GM18519 (cell line): ENCODE results near the gene PPP2R2C.

Experiments used
- ATAC-seq: cut with Tn5 transposase; IDR thresholded peaks from one replicate; pipeline ENCODE4 v1.9.1; 2021; ENCODE audit warnings: mild to moderate bottlenecking, moderate library complexity; ENCODE audit not compliant: unreplicated experiment, low FRiP score

The PPP2R2C gene

DNA sequence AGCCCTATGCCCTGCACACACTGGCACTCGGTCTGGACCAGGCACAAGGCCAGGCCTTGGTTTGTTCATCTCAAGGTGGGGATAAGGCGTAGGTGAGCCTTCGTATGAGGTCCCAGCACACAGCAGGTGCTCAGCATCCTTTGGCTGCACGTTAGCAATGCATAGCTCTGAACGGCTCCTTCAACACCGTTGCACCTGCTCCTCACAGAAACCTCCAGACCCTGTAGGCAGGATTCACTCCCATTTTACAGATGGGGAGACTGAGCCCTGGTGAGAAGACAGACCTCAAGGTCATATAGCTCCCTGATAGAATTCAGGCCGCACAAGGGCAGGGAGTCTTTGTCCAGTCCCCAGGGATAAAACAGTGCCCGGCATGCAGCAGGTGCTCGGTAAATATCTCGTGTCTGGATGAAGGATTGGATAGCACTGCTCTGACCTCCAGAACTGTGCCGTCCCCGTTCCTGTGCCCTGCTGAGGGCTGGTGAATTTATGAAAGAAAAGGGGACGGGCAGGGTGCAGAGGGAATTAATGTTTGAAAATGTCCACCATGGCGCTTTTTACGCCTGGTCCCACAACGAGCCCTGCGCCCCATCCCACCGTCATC, 2.4 kb downstream of the PPP2R2C start:
- no peak for ATAC-seq

- ATAC-seq, result no peak
Observed at GRCh38 chr4:6469144-6469543, 3.3 kb downstream of the PPP2R2C start.

GRCh38 chr4:6468376-6468775, 4.0 kb downstream of the PPP2R2C start:
- ATAC-seq, result no peak

GRCh38 chr4:6467600-6467999, 4.8 kb downstream of the PPP2R2C start:
- no peak for ATAC-seq

- ATAC-seq, result no peak
Observed at GRCh38 chr4:6466756-6467381, 5.5 kb downstream of the PPP2R2C start.

DNA sequence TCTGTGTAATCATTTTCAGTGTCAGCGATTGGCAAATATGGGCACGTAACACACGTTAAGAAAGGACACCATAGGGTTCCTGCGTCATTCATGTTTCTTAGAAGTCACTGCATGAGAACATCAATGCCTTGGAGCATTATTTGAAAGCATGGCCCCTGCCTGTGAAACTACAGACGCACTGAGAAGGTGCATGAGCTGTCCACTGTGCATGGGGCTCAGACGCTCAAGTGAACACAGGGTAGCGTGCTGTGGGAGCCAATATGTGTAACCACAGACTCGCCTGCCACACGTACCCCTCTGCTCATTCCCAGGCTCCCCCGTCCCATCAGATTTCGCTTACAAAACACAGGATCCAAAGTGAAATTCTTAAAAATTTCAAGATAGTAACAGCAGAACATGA, 6.5 kb downstream of the PPP2R2C start:
- ATAC-seq, result no peak

DNA sequence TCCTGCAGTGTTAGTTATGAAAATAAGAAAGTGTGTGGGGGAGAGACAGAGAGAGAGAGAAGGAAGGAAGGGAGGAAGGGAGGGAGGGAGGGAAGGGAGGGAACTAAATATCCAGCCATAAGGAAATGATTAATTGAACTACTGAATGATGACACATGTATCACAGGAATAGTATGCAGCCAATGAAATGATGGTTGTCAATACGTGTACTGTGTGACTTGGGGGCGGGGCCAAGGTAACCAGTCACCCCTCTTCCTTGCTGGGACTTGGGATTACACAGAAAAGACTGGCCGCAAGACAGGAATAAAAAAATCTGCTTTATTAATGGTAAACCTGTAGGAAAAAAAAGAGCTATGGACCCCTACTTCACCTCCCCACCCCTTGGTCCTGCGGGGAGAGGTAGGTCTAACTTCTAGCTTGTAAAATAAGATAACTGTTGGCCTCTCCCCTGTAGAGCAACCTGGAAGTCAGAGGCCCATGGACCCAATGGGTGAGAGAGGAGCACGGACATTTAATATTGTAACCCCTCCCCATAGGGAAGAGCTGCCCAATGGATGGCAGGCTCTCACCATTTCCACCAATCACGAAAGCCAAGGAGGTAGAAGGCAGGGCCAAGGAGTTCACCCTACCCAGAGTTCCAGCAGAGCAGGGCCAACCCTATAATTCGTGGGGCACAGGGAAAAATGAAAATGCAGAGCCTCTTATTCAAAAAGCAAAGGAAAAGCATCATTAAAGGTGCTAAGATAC, 7.4 kb downstream of the PPP2R2C start:
- ATAC-seq, result no peak

DNA sequence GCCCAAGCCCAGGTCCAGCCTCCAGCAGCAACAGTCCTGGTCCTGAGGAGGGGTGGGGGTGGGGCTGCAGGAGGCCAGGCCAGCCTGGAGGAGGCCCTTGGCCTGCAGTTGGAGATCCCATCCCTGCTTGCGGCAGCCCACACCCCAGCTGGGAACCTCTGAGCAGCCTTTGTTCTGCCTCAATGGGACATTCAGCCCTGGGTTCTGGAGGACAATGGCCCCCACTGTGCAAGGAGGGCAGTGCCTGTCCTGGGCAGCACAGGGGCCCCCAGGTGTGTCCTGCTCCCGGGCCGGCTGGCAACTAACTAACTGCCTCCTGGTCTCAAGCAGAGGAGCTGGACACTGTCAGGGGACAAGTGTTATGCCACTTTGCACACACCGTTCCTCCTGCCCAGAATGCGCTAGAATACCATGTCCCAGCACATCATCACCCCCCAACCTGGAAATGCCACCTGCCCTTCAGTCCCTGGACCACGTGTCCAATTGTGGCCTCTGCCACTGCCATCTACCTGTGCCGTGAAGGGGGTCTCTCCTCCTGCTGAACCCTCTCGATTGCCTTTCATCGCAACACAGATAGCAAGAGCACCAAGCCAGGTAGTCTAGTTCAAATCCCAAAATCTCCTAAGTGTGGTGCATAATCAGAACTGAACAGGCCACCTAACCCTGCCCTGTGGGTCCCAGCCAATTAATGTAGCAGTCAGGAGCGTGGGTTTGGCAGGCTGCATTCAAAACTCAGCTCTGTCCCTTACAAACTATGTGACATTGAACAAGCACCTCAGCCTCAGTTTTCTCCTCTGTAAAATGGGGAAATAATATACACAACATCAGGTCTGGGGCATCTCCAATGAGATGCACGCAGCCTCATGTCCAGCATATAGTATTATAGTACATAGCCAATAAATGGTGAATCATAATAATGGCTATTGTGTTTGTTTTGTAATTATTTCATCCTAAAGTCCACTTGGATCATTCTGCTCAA, 8.8 kb downstream of the PPP2R2C start:
- ATAC-seq, result no peak

- ATAC-seq, result no peak
Observed at GRCh38 chr4:6461301-6462165, 10.9 kb downstream of the PPP2R2C start.

DNA sequence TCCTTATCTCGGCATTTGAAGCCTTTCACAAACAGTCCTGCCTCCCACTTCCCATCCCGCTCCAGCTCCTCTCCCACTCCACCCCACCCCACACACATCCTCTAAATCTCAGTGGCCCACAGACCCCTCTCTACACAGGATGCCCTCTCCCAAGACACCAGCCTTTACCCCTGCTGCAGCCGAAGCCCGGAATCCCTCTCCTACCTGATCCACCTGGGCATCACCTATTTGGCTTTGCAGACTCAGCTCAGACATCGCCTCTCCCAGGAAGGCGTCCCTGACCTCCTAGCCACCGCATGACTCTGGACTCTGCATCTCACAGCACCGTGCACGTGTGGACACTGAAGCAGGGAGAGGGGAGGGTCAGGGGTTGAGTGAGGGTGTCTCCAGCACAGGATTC, 11.5 kb downstream of the PPP2R2C start:
- ATAC-seq, result no peak

- no peak for ATAC-seq
Observed at GRCh38 chr4:6458528-6458927, 13.9 kb downstream of the PPP2R2C start.

DNA sequence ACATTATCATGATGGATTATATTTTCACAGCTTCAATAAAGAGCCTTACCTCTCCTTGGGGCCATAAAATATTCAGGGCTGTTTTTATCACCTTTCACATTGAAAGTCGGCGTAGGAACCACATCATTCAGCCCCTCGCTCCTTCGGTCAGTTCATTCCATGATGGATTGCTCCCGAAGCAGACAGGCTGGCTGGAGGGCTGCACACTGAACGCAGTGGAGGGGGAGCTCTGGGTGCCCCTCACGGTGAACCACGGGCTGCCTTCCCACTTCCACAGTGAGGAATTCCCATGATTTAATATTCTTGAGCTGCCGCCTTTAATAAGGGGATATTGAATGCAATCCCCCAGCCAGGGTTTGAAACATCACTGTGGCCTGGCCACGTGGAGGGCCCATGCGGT, 16.0 kb downstream of the PPP2R2C start:
- no peak for ATAC-seq

GRCh38 chr4:6454112-6454910, 18.1 kb downstream of the PPP2R2C start:
- ATAC-seq, result no peak

GRCh38 chr4:6453688-6453990, 18.8 kb downstream of the PPP2R2C start:
- no peak for ATAC-seq

- ATAC-seq, result no peak
Observed at GRCh38 chr4:6452897-6453687, 19.3 kb downstream of the PPP2R2C start.

DNA sequence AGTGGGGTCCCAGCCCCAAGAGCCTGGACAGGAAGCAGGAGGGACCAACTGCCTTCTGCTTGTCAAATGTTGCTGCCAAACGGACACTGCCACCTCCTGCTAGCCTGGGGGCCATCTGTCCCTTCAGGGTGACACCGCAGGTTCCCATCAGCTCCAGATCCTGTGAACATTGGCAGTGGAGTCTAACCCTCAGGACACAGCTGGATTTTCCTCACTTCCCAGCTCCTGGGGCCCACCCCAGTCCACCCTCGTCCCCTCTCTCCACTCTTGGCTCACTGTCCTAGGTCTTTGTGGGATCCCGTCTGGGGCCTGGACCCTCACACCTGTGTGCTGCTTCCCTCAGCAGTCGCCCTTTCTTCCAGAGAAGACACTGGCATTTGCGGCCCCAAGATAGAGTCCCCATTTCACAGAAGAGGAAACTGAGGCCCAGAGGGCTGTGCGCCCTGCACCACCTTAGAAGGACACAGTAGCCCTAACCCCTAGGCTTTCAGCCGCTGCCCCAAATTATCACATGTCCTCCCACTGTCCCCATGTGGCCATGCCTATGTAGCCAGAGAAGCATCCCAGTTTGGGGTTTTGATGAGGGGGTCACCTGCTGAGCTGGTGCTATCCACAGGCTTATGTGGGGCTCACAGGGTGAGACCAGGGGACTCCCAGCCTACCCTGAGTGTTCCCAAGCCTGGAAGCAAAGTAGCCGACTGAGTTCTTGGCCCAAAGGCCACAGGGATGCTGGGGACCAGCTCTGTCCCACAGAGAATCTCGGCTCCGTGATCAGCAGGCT, 20.1 kb downstream of the PPP2R2C start:
- no peak for ATAC-seq

GRCh38 chr4:6451309-6451708, 21.1 kb downstream of the PPP2R2C start:
- no peak for ATAC-seq

DNA sequence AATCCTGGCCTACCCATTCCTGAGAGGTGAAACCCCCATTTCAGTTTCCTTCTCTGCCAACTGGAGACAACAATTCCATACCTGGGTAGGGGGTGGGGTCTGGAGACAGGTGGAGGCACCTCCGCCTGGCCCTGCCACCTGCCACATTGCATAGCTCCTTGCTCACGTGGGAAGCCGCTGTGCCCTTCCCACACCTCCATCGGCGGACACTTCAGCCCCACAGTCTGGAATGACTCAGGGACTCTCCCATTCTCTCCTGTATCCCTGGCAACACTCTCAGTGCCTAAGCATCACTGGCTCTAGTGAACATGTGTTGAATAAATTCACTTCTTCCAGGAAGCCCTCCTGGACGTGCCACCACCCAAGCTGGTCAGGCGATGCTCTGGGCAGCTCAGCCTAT, 21.7 kb downstream of the PPP2R2C start:
- no peak for ATAC-seq
